ENCODE measurements around the gene MTHFD2L. TPM values are rescaled to one million over a fixed set of nuclear protein-coding genes. Genes with fewer than 3 reads are reported as not detected.

MTHFD2L gene
- total RNA-seq (2014; rRNA removed; shearing (Covaris generic)) = 21.8 and 29.4 TPM in 2 replicates

DNA sequence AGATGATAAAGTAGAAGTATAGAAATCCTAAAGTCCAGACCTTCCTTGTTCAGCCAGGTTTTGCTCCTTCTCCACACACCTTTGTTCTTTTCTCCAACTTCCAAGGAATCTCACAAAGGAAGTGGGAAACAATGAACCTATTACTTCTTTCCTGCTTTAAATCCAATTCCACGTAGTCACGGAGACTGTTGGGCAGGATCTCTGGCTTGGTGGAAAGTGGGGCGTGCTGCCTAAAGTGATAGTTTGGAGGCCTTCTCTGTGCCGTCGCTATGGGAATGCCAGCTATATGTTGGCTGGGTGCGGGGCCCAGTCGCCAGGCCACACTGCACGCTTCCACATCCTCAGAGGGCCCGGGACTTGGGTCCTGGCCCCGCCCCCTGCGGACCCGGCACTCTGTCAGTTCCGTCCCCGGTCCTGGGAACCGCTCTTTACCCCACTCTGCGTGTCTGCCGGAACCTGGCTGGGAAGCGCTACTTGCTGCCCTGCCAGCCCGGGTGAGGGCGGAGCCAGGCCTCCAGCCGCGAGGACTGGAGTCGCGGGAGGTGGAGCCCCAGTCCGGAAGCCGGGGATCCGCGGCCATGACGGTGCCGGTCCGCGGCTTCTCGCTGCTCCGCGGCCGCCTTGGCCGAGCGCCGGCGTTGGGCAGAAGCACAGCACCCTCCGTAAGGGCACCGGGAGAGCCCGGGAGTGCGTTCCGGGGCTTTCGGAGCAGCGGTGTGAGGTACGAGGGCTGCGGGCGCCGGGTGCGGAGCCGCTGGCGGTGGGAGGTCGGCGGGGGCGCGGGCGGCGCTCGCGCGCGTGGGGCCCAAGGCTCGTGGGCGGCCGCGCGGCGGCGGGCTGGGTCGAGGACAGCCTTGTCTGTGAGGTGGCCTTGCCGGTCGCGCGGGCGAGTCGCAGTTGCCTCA is at the start of gene MTHFD2L:
TSS of gene MTHFD2L (plus strand) at position 558 of the 905 bp plus-strand sequence. CDS start at position 579, 21 bp downstream.

DNA sequence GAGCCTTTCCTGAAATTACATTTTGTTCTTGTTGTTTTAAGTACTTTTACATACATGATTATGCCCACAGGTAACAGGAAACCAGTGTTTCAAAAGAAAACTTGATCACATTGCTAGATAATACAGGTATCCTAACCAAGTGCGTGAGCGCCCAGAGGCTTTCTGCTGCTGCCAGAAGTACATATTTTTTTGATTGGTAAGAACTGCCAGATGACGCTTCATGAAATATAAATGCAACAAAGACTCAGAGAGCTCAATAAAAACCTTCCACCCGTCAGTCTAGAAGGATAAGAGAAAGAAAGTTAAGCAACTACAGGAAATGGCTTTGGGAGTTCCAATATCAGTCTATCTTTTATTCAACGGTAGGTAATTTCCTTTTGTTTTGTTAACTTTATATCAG is 150.3 kb downstream of the MTHFD2L start, which contains the start of gene EPGN:
TSS of gene EPGN (plus strand) at position 256 of the 400 bp plus-strand sequence. CDS start at position 320, 64 bp downstream.

Other genes with a start within 250 kb of the MTHFD2L start
- gene PF4, start 176.1 kb upstream of the MTHFD2L start, total RNA-seq (2014; rRNA removed; shearing (Covaris generic)) = not detected in 2 replicates
- not detected in 2 replicates for gene PPBP, start 169.9 kb upstream of the MTHFD2L start, total RNA-seq (2014; rRNA removed; shearing (Covaris generic))
- not detected in 2 replicates for gene CXCL5, start 159.4 kb upstream of the MTHFD2L start, total RNA-seq (2014; rRNA removed; shearing (Covaris generic))
- 3.4 and 4.3 TPM in 2 replicates for gene CXCL3, start 119.4 kb upstream of the MTHFD2L start, total RNA-seq (2014; rRNA removed; shearing (Covaris generic))
- 11.8 and 23.5 TPM in 2 replicates for gene CXCL2, start 58.9 kb upstream of the MTHFD2L start, total RNA-seq (2014; rRNA removed; shearing (Covaris generic))
- gene EPGN, start 150.4 kb downstream of the MTHFD2L start, total RNA-seq (2014; rRNA removed; shearing (Covaris generic)) = not detected in 2 replicates
- gene EREG, start 207.0 kb downstream of the MTHFD2L start, total RNA-seq (2014; rRNA removed; shearing (Covaris generic)) = 0.04 and 0.13 TPM in 2 replicates